Testis (tissue), 2 donors: Measurements from ENCODE around the gene VWCE.

Source experiments
- CTCF ChIP-seq, 3 experiments: fragments of 450-650 bp in 2 of 3; fragments of 200-600 bp in 1 of 3; sonication (generic) in 1 of 3; IDR thresholded peaks; one replicate each; pipeline ENCODE4 v1.5.1; 2016 to 2019; ENCODE audit warnings: antibody characterized with exemption in 3 of 3, mild to moderate bottlenecking in 2 of 3, moderate library complexity in 1 of 3
- POLR2A ChIP-seq: fragments of 450-650 bp; IDR thresholded peaks from one replicate; pipeline ENCODE4 v1.6.1; 2017; ENCODE audit warnings: antibody characterized with exemption, mild to moderate bottlenecking, moderate library complexity

GRCh38 chr11:61343792-61344745, 49.0 kb upstream of the VWCE start:
- TF ChIP-seq CTCF (IDR thresholded peaks at IDR 0.05) (no peak), POLR2A (no peak)
